Upper lobe of left lung (tissue), 6 donors: ENCODE data around the gene NPBWR2. TPM values are rescaled to one million over a fixed set of nuclear protein-coding genes. Genes with fewer than 3 reads are reported as not detected.
A peak's percentile ranks its signal among the peaks of the same experiment; 100 is the strongest.

Experiments
- ATAC-seq, 2 donors: fragments of 200-7000 bp; cut with Tn5 transposase; one replicate each; pipeline ENCODE4 v1.9.1; 2022; ENCODE audit warnings: mild to moderate bottlenecking in 2 of 2, moderate library complexity in 2 of 2; ENCODE audit not compliant: low FRiP score in 2 of 2
- DNase-seq, 2 donors: peaks; one replicate each; pipeline ENCODE4 v3.0.0-alpha.2; 2019 to 2020
- H3K27ac ChIP-seq, 4 donors: fragments of 200-600 bp; sonication (generic); one replicate each; pipeline ENCODE4 v1.5.1; 2016 to 2019
- H3K27me3 ChIP-seq, 4 donors: fragments of 200-600 bp; sonication (generic); one replicate each; pipeline ENCODE4 v1.5.1; 2017 to 2019
- H3K36me3 ChIP-seq, 4 donors: fragments of 200-600 bp; sonication (generic); one replicate each; pipeline ENCODE4 v1.5.1; 2016 to 2019
- H3K4me1 ChIP-seq, 4 donors: fragments of 200-600 bp; sonication (generic); one replicate each; pipeline ENCODE4 v1.5.1; 2018 to 2019
- H3K4me3 ChIP-seq, 4 donors: fragments of 200-600 bp; sonication (generic); one replicate each; pipeline ENCODE4 v1.5.1; 2017 to 2019; ENCODE audit warnings: mild to moderate bottlenecking in 2 of 4, moderate library complexity in 1 of 4
- H3K9me3 ChIP-seq, 4 donors: fragments of 200-600 bp; sonication (generic); one replicate each; pipeline ENCODE4 v1.5.1; 2018 to 2019
- EP300 ChIP-seq, 4 donors: sonication (generic); formaldehyde crosslinking; IDR thresholded peaks; one replicate each; pipeline ENCODE4 v1.5.1; 2017; ENCODE audit warnings: antibody characterized with exemption in 4 of 4, control low read depth in 2 of 4
- POLR2A ChIP-seq, 4 donors: fragments of 450-650 bp; IDR thresholded peaks; one replicate each; pipeline ENCODE4 v1.5.1; 2016 to 2017; ENCODE audit warnings: antibody characterized with exemption in 4 of 4, mild to moderate bottlenecking in 2 of 4
- POLR2AphosphoS5 ChIP-seq, 2 donors: sonication (generic); formaldehyde crosslinking; IDR thresholded peaks; one replicate each; pipeline ENCODE4 v1.5.1; 2017; ENCODE audit warnings: antibody characterized with exemption in 2 of 2
- WGBS, 2 donors: methylation state at CpG; one replicate each; pipeline ENCODE4 v1.1.5; 2017 to 2018; 5-methylcytosine and 5-hydroxymethylcytosine counted together
- total RNA-seq, 6 donors: library from RNA; depleted of rRNA in 4 of 6; stranded (reverse); fragments of >200 nt in 4 of 6; gene quantifications; one replicate each; pipeline versions ENCODE4 v1.1.0 to v1.2.1, GENCODE V29; 2016 to 2021
- TF ChIP-seq, protein P1 (sequence below), 6 experiments: fragments of 450-650 bp in 4 of 6; fragments of 200-600 bp in 2 of 6; sonication (generic) in 2 of 6; IDR thresholded peaks; one replicate each; pipeline ENCODE4 v1.5.1; 2016 to 2019; ENCODE audit warnings: antibody characterized with exemption in 6 of 6
- donor health status: DM: no; HTN: no; CAD: no; lungs with moderate emphysema.
- donor health status: DM: no; HTN: yes; CAD: no; lungs with severe emphysema.

NPBWR2 gene
- total RNA-seq, 6 donors from 2014 or later, result not detected

DNA sequence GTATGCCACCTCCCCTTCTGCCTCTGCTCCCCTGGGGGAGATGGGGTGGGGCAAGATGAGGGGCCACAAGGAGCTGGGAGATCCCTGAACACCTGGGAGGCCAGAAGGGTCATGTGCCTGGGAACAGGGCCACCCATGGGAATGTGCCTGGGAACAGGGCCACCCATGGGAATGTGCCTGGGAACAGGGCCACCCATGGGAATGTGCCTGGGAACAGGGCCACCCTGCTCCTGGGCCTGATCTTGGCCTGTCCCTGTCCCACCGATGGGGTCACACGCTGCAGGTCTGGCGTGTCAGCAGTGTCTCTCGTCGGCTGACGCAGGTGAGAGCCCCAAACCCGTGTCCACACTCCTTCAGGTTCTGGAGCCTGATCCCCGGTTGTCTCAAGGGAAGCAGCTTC is 32.4 kb downstream of the NPBWR2 start:
- peak in 1 of 2 donors; percentile 28 for DNase-seq
- no peak for TF ChIP-seq POLR2A (IDR thresholded peaks at IDR 0.05)
- TF ChIP-seq, protein P1, sequence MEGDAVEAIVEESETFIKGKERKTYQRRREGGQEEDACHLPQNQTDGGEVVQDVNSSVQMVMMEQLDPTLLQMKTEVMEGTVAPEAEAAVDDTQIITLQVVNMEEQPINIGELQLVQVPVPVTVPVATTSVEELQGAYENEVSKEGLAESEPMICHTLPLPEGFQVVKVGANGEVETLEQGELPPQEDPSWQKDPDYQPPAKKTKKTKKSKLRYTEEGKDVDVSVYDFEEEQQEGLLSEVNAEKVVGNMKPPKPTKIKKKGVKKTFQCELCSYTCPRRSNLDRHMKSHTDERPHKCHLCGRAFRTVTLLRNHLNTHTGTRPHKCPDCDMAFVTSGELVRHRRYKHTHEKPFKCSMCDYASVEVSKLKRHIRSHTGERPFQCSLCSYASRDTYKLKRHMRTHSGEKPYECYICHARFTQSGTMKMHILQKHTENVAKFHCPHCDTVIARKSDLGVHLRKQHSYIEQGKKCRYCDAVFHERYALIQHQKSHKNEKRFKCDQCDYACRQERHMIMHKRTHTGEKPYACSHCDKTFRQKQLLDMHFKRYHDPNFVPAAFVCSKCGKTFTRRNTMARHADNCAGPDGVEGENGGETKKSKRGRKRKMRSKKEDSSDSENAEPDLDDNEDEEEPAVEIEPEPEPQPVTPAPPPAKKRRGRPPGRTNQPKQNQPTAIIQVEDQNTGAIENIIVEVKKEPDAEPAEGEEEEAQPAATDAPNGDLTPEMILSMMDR (IDR thresholded peaks at IDR 0.05), result no peak
- no peak for TF ChIP-seq EP300 (IDR thresholded peaks at IDR 0.05)
- no peak for TF ChIP-seq POLR2AphosphoS5 (IDR thresholded peaks at IDR 0.05)

DNA sequence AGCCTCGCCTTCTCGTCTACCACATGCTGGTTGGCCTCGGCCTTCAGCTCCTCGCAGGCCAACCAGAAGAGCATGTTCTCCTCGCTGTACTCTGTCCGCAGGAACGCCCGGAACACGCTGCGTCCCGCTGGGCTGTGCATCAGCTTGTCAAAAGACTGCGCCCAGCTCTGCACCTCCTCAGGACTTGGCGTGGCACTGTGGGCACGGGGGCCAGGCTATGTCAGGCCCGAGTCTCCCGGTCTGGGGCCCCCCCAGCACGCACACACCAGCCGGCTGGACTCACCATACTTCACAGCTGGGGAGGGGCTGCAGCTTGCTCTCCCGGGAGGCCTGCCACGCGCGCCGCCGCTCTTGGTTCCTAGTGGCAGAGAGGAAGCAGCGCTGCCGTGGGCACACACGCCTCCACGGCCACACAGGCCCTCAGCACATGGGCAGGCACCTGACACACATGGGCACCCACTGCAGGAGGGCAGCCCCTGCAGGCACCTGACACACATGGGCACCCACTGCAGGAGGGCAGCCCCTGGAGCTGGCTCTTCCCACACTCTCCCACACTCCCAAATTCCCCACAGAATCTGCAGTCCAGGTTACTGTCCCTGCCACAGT is 33.1 kb downstream of the NPBWR2 start:
- ATAC-seq (no peak), DNase-seq (peak in 1 of 2 donors; percentile 81)
- Histone ChIP-seq H3K4me3 (no peak overlapping the region), H3K4me1 (peaks cover 11 to 35% (median 19%) of the 10 kb centered on the region in 4 donors), H3K9me3 (no peaks in the 10 kb centered on the region), H3K27ac (no peak overlapping the region), H3K27me3 (no peaks in the 10 kb centered on the region), H3K36me3 (peaks cover 0 to 41% (median 24%) of the 10 kb centered on the region in 4 donors)
- no peak for TF ChIP-seq POLR2AphosphoS5 (IDR thresholded peaks at IDR 0.05)
- TF ChIP-seq, protein P1 (IDR thresholded peaks at IDR 0.05), result no peak
- no peak for TF ChIP-seq POLR2A (IDR thresholded peaks at IDR 0.05)
- no peak for TF ChIP-seq EP300 (IDR thresholded peaks at IDR 0.05)
- 90 to 93% methylated on average over 18 to 28 of the region's 28 CpGs for WGBS, 2 donors

More for the DNA sequence above, 32.4 kb downstream of the NPBWR2 start:
- no peaks in the 10 kb centered on the region for H3K9me3 ChIP-seq
- H3K4me3 ChIP-seq, result no peak overlapping the region
- H3K27ac ChIP-seq, result no peak overlapping the region
- peaks cover 0 to 41% (median 24%) of the 10 kb centered on the region in 4 donors for H3K36me3 ChIP-seq
- no peak for ATAC-seq
- 98 to 100% methylated on average over 8 of the region's 8 CpGs for WGBS, 2 donors
- peaks cover 12 to 32% (median 19%) of the 10 kb centered on the region in 4 donors for H3K4me1 ChIP-seq
- no peaks in the 10 kb centered on the region for H3K27me3 ChIP-seq

DNA sequence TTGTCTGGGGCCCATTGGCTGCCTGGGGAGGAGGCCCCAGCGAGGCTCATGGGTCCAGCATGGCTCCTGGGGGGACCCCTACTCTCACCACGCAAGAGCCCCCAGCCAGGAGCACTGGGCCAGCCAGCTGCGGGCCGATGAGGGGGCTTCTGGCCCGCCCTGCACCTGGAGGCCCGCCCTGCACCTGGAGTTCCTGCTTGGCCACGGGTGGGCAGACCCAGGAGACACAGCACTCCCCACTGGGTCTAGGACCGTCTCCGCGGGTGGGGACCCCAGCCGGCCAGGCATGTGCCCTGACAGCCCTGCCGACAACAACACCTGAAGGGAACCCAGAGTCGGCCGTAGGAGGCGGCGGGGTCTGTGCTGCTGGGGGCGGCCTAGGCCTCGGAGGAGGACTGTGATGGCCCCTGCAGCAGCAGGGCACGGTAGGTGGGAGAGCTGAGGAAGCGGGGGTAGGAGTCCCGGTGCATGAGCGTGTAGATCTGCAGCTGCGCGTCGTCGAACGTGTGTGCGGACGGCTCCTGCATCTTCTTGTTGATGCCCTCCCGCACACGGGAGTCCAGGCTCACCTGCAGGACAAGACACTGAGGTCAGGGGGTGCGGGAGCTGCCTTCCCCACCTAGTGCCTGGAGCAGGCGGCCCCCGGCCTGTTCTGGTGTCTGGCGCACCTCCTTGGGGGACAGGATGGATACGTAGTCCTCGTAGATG is 33.7 kb downstream of the NPBWR2 start:
- peaks cover 4 to 28% (median 13%) of the 10 kb centered on the region in 4 donors for H3K4me1 ChIP-seq
- H3K27me3 ChIP-seq, result no peaks in the 10 kb centered on the region
- peaks cover 0 to 41% (median 24%) of the 10 kb centered on the region in 4 donors for H3K36me3 ChIP-seq
- no peaks in the 10 kb centered on the region for H3K9me3 ChIP-seq
- TF ChIP-seq, protein P1 (IDR thresholded peaks at IDR 0.05), result no peak
- TF ChIP-seq POLR2AphosphoS5 (IDR thresholded peaks at IDR 0.05) (no peak), EP300 (IDR thresholded peaks at IDR 0.05) (no peak), POLR2A (IDR thresholded peaks at IDR 0.05) (no peak)
- DNase-seq (peak in 1 of 2 donors; percentile 82), ATAC-seq (no peak)
- no peak overlapping the region for H3K4me3 ChIP-seq
- WGBS, 2 donors, result 94 to 97% methylated on average over 19 to 35 of the region's 37 CpGs
- no peak overlapping the region for H3K27ac ChIP-seq

DNA sequence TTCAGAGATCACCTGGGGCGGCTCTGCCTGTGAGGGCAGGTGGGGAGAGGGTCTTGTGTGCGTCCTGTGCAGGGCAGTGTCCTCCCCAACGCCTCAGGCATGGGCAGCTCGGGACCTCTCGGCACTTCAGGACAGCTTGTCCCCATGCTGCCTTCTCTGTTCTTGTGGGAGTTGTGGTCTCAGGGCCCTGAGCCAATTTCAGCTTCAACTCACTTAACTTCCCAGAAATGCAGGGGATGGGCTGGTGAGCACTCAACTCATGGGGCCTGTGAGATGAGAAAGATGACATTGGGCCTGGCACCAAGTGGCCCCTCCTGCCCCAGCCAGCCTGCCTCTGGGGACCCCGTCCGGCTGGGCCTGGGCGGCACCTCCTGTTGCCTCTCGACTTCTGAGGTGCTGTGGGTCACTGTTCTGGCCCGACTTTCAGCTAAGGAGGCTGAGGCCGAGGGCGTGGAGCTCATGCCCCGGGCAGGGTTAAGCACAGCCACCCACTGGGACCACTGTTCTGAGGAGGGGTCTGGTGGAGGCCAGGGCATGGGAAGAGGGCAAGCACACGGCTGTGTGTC is 34.8 kb downstream of the NPBWR2 start:
- DNase-seq, result peak in 1 of 2 donors; percentile 66
- TF ChIP-seq EP300 (IDR thresholded peaks at IDR 0.05), result no peak
- Histone ChIP-seq H3K27ac (no peak overlapping the region), H3K9me3 (no peaks in the 10 kb centered on the region), H3K4me1 (peaks cover 0 to 19% (median 4%) of the 10 kb centered on the region in 4 donors), H3K36me3 (peaks cover 0 to 41% (median 24%) of the 10 kb centered on the region in 4 donors), H3K4me3 (no peak overlapping the region), H3K27me3 (no peaks in the 10 kb centered on the region)
- ATAC-seq, result no peak
- 85 to 93% methylated on average over 9 to 14 of the region's 14 CpGs for WGBS, 2 donors
